HG02884 (cell line): ENCODE data around the gene ATRN.

Experiments
- ATAC-seq: cut with Tn5 transposase; IDR thresholded peaks from one replicate; pipeline ENCODE4 v1.9.1; 2021; ENCODE audit warnings: mild to moderate bottlenecking, moderate library complexity; ENCODE audit not compliant: unreplicated experiment

The ATRN gene

GRCh38 chr20:3672547-3673171 lies 201.8 kb downstream of the ATRN start:
- ATAC-seq = no peak

- no peak for ATAC-seq
Measured at GRCh38 chr20:3673221-3674070, 202.6 kb downstream of the ATRN start.

GRCh38 chr20:3674447-3674846 lies 203.6 kb downstream of the ATRN start:
- no peak for ATAC-seq

- ATAC-seq = no peak
Measured at GRCh38 chr20:3674995-3675900, 204.4 kb downstream of the ATRN start.

- no peak for ATAC-seq
Measured at GRCh38 chr20:3677733-3678132, 206.9 kb downstream of the ATRN start.

- ATAC-seq = no peak
Measured at GRCh38 chr20:3678198-3678597, 207.4 kb downstream of the ATRN start.

- no peak for ATAC-seq
Measured at GRCh38 chr20:3678856-3679720, 208.3 kb downstream of the ATRN start.

GRCh38 chr20:3679749-3680700 lies 209.2 kb downstream of the ATRN start:
- no peak for ATAC-seq

- no peak for ATAC-seq
Measured at GRCh38 chr20:3680701-3681351, 210.0 kb downstream of the ATRN start.

- ATAC-seq = no peak
Measured at GRCh38 chr20:3681352-3681930, 210.6 kb downstream of the ATRN start.

GRCh38 chr20:3681931-3682781 lies 211.3 kb downstream of the ATRN start, which contains the start of gene ADAM33:
TSS of gene ADAM33 (minus strand) at chr20:3682010. CDS start at chr20:3682004, 6 bp downstream.
- ATAC-seq = no peak

GRCh38 chr20:3685341-3685740 lies 214.5 kb downstream of the ATRN start:
- ATAC-seq = no peak

- ATAC-seq = no peak
Measured at GRCh38 chr20:3686421-3686820, 215.6 kb downstream of the ATRN start.

GRCh38 chr20:3686867-3687321 lies 216.1 kb downstream of the ATRN start:
- no peak for ATAC-seq

- no peak for ATAC-seq
Measured at GRCh38 chr20:3687655-3688054, 216.8 kb downstream of the ATRN start.

GRCh38 chr20:3689978-3690377 lies 219.2 kb downstream of the ATRN start:
- ATAC-seq = no peak

GRCh38 chr20:3690413-3690812 lies 219.6 kb downstream of the ATRN start:
- no peak for ATAC-seq
